HT-29 (cell line): ENCODE measurements around the gene FNDC10. TPM values are rescaled to one million over a fixed set of nuclear protein-coding genes. Genes with fewer than 3 reads are reported as not detected.
A peak's percentile ranks its signal among the peaks of the same experiment; 100 is the strongest.
"Not testable (repeated sequence)": the region's sequence is repeated elsewhere in the genome, so short reads cannot be mapped to it uniquely, and the experiment has no call there.

Experiments used
- DNase-seq: peaks from one replicate; pipeline ENCODE4 v3.0.0-alpha.2; 2015; ENCODE audit warnings: low spot score
- total RNA-seq: library from RNA; depleted of rRNA; stranded (reverse); fragments of >200 nt; shearing (Covaris generic); gene quantifications from 2 replicates; pipeline ENCODE4 v1.2.3, GENCODE V29; 2014

Gene FNDC10
- total RNA-seq, 1 experiment from 2014 or later = not detected

DNA sequence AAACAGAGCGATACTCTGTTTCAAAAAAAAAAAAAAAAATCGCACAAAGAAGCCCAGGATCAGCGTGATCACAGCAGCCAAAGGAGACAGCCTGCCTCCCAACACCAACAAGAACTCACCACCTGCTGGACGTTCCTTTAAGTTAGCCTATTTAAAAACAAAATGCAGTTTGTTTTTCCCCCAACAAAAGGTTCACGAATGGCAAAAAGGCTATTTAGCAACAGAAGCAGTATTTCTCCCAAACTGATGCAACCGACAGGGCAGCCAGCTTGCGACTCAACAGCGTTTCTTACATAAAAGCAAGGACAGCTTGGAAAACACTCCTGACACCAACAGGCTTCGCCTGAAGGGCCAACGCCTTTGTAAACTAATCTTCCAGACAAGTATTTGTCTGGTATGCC, 32.0 kb downstream of the FNDC10 start:
- no peak for DNase-seq

DNA sequence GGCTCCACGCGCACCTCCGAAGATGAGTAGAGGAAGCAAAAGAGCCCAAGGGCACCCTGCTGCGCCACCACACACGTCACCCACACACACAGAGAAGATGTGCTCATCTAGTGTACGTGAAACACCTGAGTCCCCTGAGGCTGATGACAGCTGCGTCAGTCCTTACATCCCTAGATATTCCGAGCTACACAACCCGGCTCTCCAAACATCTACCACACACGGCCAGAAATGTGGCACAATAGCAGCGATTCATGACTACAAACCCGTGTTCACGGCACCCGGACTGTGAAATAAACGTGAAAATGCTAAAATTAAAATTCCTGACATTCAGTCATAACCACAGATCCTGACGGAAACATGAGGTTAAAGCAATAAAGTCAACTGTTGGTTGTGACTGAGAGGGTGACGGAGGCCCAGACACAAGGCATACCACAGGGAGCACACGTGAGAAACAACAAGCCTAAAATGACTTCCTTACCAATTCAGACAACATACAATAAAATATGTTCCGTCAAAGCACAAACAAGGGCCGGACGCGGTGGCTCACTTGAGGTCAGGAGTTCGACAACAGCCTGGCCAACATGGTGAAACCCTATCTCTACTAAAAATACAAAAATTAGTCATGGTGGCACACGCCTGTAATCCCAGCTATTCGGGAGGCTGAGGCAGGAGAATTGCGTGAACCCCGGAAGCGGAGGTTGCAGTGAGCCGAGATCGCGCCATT, 32.6 kb downstream of the FNDC10 start:
- no peak for DNase-seq

DNA sequence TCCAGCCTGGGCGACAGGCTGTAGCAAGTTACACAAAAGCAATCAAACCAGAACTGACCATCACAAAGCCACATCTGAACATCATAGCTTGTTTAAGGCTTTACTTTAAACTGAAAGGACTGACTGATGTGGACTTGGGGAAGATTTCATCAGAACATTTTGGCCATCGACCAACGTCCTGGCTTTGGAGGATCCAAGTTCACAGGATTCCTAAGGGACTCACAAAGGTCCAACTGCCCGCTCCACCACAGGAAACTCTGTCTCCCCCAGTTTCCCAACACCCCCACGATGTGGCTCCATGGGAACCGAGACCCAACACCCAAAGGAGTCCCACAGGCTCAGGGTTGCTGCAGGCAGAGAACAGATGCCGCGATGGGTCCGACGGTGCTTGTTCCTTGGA, 34.6 kb downstream of the FNDC10 start:
- no peak for DNase-seq

DNA sequence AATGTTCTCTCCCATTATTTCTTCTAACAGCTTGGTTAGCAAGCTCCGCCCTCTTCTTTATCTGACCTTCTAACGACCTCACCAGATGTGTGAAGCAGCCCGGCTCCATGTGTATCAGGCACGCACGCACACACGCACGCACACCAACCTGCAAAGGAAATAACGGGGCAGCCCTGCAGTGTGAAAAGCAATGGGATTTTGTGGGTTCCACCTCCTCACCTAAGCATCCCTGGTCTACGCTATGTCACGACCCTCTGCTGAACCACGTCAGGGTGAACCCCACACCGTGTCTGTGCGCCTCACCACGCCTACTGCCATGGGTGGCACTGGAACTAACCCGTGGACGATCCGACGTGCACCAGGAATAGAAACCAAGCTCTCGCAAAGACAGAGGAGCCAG, 35.7 kb downstream of the FNDC10 start:
- DNase-seq = no peak

DNA sequence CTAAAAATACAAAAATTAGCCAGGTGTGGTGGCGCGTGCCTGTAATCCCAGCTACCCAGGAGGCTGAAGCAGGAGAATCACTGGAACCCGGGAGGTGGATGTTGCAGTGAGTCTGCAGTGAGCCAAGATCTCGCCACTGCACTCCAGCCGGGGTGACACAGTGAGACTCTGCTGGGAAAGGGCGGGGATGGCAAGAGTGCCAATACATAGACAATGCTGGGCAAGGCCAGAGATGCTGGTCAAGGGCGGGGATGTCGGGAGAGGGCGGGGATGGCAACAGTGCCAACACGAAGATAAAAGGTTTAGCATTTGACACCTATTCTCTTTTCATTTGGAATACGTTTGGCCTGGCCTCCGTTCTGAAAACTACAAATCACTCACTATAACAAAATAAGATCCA, 36.2 kb downstream of the FNDC10 start:
- no peak for DNase-seq

DNA sequence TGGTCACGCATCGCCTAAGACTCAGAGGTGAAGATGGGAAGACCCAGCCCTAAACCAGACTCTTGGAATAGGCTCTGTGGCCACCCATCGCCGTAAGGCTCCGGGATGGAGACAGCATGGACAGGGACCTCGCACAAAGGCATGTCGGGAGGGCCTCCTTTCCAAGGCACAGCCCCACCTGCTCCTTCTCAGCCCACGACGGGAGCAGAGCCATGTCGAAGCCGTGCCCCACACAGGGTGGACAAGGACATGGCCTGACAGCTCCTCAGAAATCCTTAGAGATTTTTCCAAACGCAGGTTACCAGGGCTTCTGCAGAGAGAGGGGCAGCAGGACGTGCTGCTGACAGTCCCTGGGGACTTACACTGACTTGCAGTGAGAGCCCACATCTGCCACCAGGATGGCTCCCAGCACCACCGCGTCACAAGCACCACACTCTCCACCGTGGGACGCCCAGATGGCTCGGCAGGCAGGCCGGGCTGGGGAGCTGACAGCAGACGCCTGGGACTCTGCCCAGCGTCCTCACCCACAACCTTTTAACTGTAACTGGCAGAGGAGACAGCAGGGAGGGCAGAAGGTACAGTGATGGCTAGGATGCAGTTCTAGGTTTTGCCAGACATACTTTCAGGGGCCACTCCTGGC, 37.3 kb downstream of the FNDC10 start:
- DNase-seq = no peak

DNA sequence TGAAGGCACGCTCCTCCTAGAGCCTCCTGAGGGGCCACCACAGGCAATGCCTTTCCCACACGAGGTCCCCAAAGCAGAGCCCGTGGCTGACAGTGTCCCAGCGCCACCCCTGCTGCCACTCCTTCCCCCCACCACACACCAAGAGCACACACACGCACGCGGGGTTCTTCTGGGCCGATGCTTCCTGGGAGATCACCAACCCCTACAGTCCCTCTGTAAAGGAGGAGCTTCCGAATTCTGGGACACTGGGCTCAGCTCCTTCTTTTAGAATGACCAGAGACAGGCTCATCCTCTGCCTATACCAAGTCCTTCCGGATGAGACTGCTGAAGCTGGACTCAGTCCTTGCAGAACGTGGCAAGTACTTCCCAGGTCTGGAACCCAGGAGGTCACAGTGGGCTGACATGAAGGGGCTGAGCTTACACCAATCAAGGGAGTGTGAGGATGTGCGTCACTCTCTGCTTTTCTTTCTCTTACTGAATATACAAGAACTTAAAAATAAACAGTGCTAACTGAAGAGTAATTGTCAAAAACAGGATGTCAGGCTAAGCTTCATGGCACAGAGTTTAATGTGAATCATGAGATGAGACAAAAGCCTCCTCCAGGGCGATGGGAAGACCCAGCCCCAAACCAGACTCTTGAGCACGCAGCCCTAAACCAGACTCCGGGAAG, 38.0 kb downstream of the FNDC10 start:
- DNase-seq = no peak

DNA sequence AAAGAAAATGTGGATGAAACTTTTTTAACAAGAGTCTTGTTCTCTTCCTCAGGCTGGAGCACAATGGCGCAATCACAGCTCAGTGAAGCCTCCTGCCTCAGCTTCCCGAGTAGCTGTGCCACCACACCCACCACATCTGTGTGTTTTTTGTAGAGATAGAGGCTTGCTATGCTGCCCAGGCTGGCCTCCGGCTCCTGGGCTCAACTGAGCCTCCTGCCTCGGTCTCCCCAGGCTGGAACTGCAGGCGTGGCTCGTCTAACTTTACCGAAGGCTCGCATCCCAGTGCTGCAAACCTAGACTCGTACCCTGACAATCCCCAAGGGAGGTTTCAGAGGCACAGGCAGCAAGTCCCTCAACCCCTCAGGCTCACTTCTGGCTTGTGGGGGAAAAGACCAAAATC, 39.8 kb downstream of the FNDC10 start:
- DNase-seq = no peak

DNA sequence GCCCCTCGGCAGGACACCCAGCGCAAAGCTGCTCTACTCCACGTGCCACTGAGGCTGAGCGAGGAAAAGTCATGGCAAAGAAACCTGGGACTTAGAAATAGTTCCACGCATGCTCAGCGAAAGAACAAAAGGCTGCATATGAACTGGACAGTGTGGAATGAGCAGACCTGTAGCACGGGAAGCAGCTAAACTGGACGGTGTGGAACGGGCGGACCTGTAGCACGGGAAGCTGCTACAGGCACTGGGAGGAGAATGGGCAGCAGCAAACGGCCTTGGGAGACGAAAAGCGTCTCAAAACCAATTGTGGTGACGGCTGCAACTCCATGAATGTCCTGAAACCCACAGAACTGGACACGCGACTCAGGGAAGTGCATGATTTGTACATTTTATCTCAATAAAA, 40.9 kb downstream of the FNDC10 start:
- DNase-seq = no peak

DNA sequence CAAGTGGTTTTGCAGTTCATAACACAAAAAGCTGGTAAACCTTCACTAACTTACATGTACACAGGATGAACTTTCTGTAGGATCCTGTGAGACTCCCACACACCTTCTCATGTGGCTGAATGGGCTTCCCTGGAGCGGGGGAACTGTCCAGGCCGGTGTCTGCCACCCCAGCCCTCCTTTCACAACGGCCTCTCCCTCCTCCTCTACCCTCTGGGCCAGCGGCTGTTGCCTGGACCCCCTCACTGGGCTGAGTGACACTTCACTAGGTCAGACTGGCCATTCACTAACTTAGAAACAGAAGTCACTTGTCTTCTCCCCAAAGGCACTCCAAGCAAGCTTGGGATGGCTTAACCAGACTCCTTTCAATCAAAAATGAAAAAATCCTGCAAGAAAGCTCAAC, 41.3 kb downstream of the FNDC10 start:
- no peak for DNase-seq

DNA sequence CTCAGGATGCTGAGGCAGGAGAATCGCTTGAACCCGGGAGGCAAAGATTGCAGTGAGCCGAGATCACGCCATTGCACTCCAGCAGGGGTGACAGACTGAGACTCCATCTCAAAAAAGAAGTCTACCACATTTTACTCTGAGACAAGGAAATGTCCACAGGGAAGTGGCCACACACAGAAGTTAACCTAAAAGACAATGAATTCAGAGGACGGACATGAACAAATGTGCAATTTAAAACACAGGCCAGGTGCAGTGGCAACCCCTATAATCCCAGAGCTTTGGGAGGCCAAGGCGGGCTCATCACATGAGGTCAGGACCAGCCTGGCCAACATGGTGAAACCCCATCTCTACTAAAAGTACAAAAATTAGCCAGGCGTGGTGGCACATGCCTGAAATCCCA, 42.2 kb downstream of the FNDC10 start:
- DNase-seq = not testable (repeated sequence)

DNA sequence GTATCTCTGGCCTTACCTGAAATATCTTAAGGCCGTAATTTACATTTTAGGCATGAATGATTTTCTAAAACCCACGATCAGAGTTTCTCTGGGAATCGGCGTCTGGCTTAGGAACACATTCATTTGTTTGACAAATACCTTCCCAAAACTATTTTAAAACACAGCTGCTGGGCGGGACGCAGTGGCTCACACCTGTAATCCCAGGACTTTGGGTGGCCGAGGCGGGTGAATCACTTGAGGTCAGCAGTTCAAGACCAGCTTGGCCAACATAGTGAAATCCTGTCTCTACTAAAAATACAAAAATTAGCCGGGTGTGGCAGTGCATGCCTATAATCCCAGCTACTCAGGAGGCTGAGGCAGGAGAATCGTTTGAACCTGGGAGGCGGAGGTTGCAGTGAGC, 43.0 kb downstream of the FNDC10 start:
- DNase-seq = not testable (repeated sequence)

DNA sequence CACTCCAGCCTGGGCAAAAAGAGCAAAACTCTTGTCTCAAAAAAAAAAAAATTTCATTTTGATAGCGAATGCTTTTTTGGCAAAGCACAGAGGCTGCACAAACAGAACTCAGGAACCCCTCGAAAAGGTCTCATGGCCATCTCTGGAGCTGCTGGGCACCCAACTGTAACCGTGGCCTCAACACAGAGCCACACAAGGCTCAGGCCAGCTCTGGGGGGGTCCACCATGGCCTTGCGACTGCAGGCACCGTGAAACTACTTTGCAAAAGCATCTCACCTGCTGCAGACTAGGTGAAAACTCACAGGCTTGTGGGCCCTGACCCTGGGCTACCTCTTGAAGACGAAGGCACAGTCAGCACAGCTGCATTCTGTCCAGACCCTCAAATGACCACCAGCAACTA, 43.4 kb downstream of the FNDC10 start:
- DNase-seq = no peak

DNA sequence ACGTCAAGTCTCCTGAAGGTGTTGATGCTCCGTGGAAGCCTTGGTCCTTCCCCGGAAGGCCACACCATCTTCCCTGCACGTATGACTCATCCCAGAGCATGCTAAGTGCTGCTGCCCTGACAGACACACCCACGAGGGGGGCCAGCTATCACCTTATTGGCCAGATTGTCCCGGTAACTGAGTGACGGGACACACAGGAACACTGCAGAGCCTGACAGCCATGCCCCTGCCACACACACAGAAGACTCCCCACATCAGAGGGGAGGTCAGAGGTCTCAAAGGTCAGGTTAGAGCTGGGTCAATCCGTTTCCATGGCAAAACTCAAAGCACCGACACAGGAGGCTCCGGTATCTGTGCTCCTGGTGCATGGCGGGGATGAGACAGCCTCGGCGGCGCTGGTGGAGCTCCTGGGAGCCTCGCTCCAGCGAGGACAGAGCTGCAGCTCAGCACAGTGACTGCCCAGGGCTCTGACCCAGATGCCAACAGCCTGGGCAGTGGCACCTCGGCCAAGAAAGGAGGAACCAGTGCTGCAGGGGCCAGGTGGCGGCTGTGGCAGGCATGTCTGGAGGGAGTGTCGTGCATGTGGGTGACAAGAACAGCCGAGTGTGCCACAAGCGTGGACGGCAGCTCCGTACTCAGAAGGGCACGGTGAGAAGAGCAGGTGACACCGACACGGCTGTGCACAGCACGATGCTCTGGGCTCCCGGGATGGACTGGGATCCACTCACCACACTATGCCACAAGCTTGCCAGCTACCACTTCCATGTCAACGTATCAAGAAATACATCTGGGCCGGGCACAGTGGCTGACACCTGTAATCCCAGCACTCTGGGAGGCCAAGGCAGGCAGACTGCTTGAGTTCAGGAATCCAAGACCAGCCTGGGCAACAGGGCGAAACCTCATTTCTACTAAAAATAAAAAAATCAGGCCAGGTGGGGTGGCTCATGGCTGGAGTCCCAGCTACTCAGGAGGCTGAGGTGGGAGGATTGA, 44.7 kb downstream of the FNDC10 start:
- no peak for DNase-seq

DNA sequence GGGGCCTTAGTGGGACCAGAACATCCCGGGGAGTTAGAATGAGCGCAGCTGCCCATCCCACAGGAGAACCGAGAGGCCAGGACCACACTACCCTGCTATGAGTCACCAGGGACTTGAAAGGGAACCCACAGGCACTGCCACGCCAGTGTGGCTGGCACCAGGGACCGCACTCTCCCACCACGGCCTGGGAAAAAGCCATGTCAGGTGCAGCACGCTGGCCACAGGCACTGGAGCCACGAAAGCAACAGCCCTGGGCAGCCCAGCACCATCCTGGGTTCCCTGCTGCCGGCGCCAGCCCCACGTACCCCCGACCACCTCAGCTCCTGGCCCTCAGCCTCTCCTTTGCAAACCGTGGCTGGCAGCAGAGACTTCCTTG, 45.4 kb downstream of the FNDC10 start:
- DNase-seq = no peak

DNA sequence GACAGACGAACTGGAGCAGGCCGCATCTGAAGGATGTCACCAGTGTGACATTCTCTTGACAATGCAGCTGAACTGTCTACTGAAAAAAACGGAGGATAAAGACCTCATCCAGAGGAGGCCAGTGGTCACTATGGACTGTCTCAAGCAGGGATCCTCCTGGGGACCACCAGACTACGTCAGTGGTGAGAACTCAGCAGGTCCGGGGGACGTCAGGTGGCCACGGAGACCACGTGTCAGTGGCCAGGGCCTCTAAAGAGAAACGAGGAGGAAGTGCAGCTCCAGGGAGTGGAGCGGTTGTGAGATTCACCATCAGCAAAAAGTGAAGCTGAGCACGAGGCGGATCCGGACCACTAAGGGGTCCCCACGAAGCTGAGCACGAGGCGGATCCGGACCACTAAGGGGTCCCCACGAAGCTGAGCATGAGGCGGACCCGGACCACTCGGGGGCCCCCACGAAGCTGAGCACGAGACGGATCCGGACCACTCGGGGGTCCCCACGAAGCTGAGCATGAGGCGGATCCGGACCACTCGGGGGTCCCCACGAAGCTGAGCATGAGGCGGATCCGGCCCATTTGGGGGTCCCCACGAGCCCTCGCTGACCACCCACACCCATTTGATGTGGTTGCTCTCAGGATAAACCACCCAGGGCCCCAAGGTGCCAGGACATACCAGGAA, 46.0 kb downstream of the FNDC10 start:
- no peak for DNase-seq

DNA sequence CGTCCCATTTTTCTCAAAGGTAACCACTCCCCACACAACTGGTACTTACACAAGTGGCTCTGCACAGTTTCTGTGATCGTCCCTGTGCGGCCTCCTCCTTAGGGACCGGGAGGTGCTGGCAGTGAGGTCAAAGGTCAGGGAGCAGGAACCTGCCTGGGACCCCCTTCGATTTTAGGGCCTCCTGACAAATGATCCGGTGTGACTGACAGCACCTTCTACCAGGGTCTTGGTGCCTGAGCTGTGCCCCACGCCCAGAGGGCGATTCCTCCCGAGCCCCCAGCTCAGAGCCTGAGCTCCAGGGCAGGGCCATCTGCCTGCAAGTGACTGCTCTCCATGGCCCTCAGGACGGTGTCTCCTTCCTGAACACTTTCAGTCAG, 47.7 kb downstream of the FNDC10 start:
- no peak for DNase-seq

DNA sequence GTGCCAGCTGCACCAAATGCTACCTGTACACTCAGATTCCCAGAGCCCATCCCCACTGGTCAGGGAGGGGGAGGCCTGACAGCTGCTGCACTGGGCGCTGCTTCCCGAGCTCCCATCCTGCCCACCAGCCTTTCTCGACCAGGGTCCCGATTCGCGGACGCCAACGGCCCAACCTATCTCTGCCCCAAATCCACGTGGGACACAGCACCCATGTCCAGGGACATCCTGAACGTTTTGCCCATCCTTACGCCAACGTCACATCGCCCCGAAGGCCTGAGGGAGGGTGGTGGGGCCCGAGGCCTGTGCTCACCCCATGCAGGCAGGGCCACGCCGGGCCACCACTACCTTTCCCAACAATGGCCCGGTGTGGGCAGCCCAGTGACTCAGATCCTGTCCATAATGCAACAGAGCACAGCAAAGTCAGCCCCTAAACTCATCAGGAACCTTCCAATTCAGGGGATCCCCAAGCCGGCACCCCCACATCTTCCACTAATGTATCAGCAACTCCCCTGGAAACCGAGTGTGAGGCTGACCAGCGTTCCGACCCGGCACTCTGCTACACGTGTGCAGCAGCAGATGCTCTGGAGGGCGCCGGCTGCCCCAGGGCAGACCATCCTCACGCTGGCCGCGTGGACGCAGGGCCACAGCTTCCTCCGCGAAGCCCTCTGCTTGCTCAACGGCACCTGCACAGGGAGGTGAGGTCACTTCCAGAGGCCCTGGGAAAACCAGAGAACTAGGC, 48.2 kb downstream of the FNDC10 start:
- DNase-seq = no peak

DNA sequence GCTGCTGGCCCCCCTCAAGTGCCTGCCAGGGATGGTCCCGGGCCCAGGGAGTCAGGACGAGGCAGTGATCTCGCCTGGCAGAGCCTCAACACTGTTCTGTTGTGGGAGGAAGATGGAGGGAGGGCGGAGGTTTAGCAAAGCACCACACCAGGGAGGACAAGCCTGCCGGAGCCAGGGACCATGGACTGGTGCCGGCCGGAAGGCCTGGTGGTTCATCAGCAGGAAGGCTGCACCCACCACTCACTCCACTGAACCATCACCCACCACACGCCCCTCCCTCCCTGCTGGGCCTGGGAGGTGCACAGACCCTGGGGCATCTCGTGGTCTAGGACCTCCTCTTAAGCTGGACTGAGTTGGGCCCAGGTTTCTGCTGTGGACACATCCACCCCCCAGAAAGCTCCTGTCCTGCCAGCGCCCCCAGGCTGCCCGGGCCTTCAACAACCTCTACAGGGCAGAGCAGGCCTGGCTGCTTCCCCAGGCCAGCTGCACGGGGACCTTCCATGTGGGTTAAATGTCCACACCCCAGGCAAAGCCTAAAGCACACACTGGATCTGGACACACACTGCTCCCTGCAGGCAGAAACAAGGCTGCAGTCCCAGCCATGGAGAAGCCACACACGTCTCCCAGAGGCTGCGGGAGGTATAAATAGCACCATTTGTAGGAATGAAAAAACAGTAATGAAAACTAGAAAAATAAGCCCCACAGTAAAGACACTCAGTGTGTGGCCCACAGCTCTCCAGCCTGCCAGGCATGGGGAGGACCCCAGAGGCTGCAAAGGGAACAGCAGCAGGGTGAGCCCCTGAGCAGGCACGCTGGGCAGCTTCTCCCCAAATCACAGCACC, 49.1 kb downstream of the FNDC10 start:
- peak; percentile 24 for DNase-seq

DNA sequence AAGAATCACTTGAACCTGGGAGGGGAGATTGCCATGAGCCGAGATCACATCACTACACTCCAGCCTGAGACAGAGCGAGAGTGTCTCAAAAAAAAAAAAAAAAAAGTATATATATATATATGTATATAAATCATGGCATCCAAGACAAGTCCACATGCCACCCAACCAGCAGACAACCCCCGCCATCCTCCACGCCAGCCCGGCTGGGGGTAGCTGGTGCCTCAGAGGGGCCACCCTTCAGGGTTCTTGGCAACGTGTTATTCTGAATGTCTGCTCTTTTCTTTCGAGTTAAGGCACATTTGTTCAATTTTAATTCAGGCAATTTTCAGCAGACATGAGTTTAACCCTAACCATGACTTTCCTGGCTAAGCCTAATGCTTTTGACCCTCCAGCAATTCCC, 49.8 kb downstream of the FNDC10 start:
- no peak for DNase-seq
